22Rv1 (cell line): ENCODE results near the gene TMEM182.

Experiments
- CTCF ChIP-seq: fragments of 450-650 bp; IDR thresholded peaks from 2 replicates; pipeline ENCODE4 v1.5.1; 2017; ENCODE audit warnings: mild to moderate bottlenecking
- ZFX ChIP-seq: fragments of 450-650 bp; IDR thresholded peaks from 2 replicates; pipeline ENCODE4 v1.6.1; 2017; ENCODE audit warnings: antibody characterized with exemption, borderline replicate concordance

GRCh38 chr2:102736110-102736409, 25.8 kb upstream of the TMEM182 start:
- TF ChIP-seq CTCF: no peak
- TF ChIP-seq ZFX: no peak
